ENCODE data around the gene SRGAP3.
A peak's percentile ranks its signal among the peaks of the same experiment; 100 is the strongest.

SRGAP3 gene

GRCh38 chr3:8980756-8981257 is 268.6 kb downstream of the SRGAP3 start:
- DNase-seq: no peak

GRCh38 chr3:8979262-8979661 is 270.2 kb downstream of the SRGAP3 start:
- DNase-seq: no peak

- no peak for DNase-seq
Measured at GRCh38 chr3:8978551-8978950, 270.9 kb downstream of the SRGAP3 start.

- no peak for DNase-seq
Measured at GRCh38 chr3:8976540-8977182, 272.8 kb downstream of the SRGAP3 start.

GRCh38 chr3:8975081-8976020 is 274.1 kb downstream of the SRGAP3 start:
- no peak for DNase-seq

- DNase-seq: no peak
Measured at GRCh38 chr3:8974458-8974857, 275.0 kb downstream of the SRGAP3 start.

- peak; percentile 16 for DNase-seq
Measured at GRCh38 chr3:8972639-8973038, 276.8 kb downstream of the SRGAP3 start.

GRCh38 chr3:8970971-8971589 is 278.4 kb downstream of the SRGAP3 start:
- peak; percentile 37 for DNase-seq

GRCh38 chr3:8969241-8969640 is 280.2 kb downstream of the SRGAP3 start:
- DNase-seq: no peak

GRCh38 chr3:8968375-8968882 is 281.0 kb downstream of the SRGAP3 start:
- no peak for DNase-seq

- DNase-seq: no peak
Measured at GRCh38 chr3:8967553-8967952, 281.9 kb downstream of the SRGAP3 start.

GRCh38 chr3:8966820-8967348 is 282.6 kb downstream of the SRGAP3 start:
- no peak for DNase-seq

GRCh38 chr3:8966150-8966819 is 283.2 kb downstream of the SRGAP3 start:
- DNase-seq: no peak

GRCh38 chr3:8964436-8965370 is 284.7 kb downstream of the SRGAP3 start:
- DNase-seq: peak; percentile 4

- DNase-seq: peak; percentile 83
Measured at GRCh38 chr3:8963137-8963853, 286.2 kb downstream of the SRGAP3 start, which contains the start of gene RAD18. TSS of gene RAD18 (minus strand) at chr3:8963472. CDS start at chr3:8963385, 87 bp downstream.

- peak; percentile 6 for DNase-seq
Measured at GRCh38 chr3:8962226-8962861, 287.1 kb downstream of the SRGAP3 start.

GRCh38 chr3:8959668-8960067 is 289.8 kb downstream of the SRGAP3 start:
- no peak for DNase-seq

- no peak for DNase-seq
Measured at GRCh38 chr3:8954938-8955763, 294.3 kb downstream of the SRGAP3 start.

- no peak for DNase-seq
Measured at GRCh38 chr3:8953313-8953712, 296.1 kb downstream of the SRGAP3 start.

All from DMS53 (cell line).